GM12875 (cell line): ENCODE data around the gene GRIK2.
"Not testable (repeated sequence)": the region's sequence is repeated elsewhere in the genome, so short reads cannot be mapped to it uniquely, and the experiment has no call there.

Experiments
- H3K4me3 ChIP-seq: one replicate; pipeline ENCODE4 v1.5.1; 2011; ENCODE audit warnings: low read depth, low read length, control low read depth
- CTCF ChIP-seq: IDR thresholded peaks from 2 replicates; pipeline ENCODE4 v1.5.1; 2011; ENCODE audit warnings: low read depth, mild to moderate bottlenecking, control low read depth, inconsistent platforms, low read length, moderate library complexity, borderline replicate concordance; ENCODE audit not compliant: insufficient read depth

GRIK2 gene

GRCh38 chr6:101380897-101381630 is 12.4 kb upstream of the GRIK2 start:
- no peak for TF ChIP-seq CTCF
- no peak overlapping the region for H3K4me3 ChIP-seq

GRCh38 chr6:101383747-101384146 is 9.8 kb upstream of the GRIK2 start:
- not testable (repeated sequence) for H3K4me3 ChIP-seq

GRCh38 chr6:101386982-101387381 is 6.5 kb upstream of the GRIK2 start:
- no peak for TF ChIP-seq CTCF
- no peak overlapping the region for H3K4me3 ChIP-seq

GRCh38 chr6:101391772-101392585 is 1.5 kb upstream of the GRIK2 start:
- TF ChIP-seq CTCF: no peak
- H3K4me3 ChIP-seq: no peak overlapping the region

GRCh38 chr6:101392586-101393230 is 800 bp upstream of the GRIK2 start:
- no peak for TF ChIP-seq CTCF
- no peak overlapping the region for H3K4me3 ChIP-seq

- no peak for TF ChIP-seq CTCF
- no peak overlapping the region for H3K4me3 ChIP-seq
These were observed 332 bp downstream of the GRIK2 start for GRCh38 chr6:101393829-101394251.

GRCh38 chr6:101394936-101395335 is 1.4 kb downstream of the GRIK2 start:
- no peak overlapping the region for H3K4me3 ChIP-seq
- TF ChIP-seq CTCF: no peak
